B cell (primary cell): Measurements from ENCODE around the gene MSGN1. TPM values are rescaled to one million over a fixed set of nuclear protein-coding genes. Genes with fewer than 3 reads are reported as not detected.

Experiments
- ATAC-seq: fragments of 200-7000 bp; cut with Tn5 transposase; one replicate; pipeline ENCODE4 v1.10.0; 2021; ENCODE audit warnings: low read depth, mild to moderate bottlenecking, moderate number of reproducible peaks, moderate library complexity
- CTCF ChIA-PET: fragments of 350-600 bp; sonication (Branson Sonifier 250); formaldehyde crosslinking; loops from one replicate; lab custom pipeline; 2021; ENCODE audit warnings: antibody characterized with exemption, inconsistent platforms; lab: Charles Lee
- POLR2A ChIA-PET: fragments of 350-600 bp; sonication (Branson Sonifier 250); formaldehyde crosslinking; loops from one replicate; lab custom pipeline; 2021; ENCODE audit warnings: antibody characterized with exemption; lab: Charles Lee
- DNase-seq: peaks from one replicate; pipeline ENCODE4 v3.0.0; 2013
- H2AFZ ChIP-seq: 2 replicates; pipeline ENCODE4 v1.6.1; 2012; ENCODE audit warnings: mild to moderate bottlenecking, low read depth, low read length; ENCODE audit not compliant: insufficient read depth, poor library complexity, severe bottlenecking
- H3K27ac ChIP-seq, 2 donors: 1 replicate in 1 of 2; 2 replicates in 1 of 2; pipeline ENCODE4 v1.5.1; 2012 to 2013; ENCODE audit warnings: low read length in 2 of 2, mild to moderate bottlenecking in 2 of 2, moderate library complexity in 1 of 2
- H3K27me3 ChIP-seq, 4 experiments: fragments of 200-600 bp in 1 of 4; sonication (generic) in 1 of 4; replicated peaks in 1 of 4; 1 replicate in 2 of 4; 2 replicates in 2 of 4; pipeline versions ENCODE4 v1.6.1 to v1.7.0; 2013 to 2016; ENCODE audit warnings: low read length in 3 of 4, mild to moderate bottlenecking in 2 of 4, mixed read lengths in 1 of 4, moderate library complexity in 1 of 4; ENCODE audit not compliant: insufficient read depth in 4 of 4, control insufficient read depth in 3 of 4; ENCODE audit errors: control extremely low read depth in 1 of 4
- H3K36me3 ChIP-seq, 2 experiments: replicated peaks in 1 of 2; 1 replicate in 1 of 2; 2 replicates in 1 of 2; pipeline versions ENCODE4 v1.6.1 to v1.7.1; 2013; ENCODE audit warnings: low read length in 1 of 2; ENCODE audit not compliant: insufficient read depth in 2 of 2, control insufficient read depth in 1 of 2; ENCODE audit errors: control extremely low read depth in 1 of 2, extremely low read depth in 1 of 2
- H3K4me1 ChIP-seq, 2 donors: fragments of 200-600 bp in 1 of 2; sonication (generic) in 1 of 2; 1 replicate in 1 of 2; 2 replicates in 1 of 2; pipeline versions ENCODE4 v1.5.1 to v1.6.1; 2013 to 2017; ENCODE audit warnings: low read length in 2 of 2; ENCODE audit not compliant: control insufficient read depth in 2 of 2, insufficient read depth in 2 of 2
- H3K4me2 ChIP-seq: replicated peaks from 2 replicates; pipeline ENCODE3; 2012; ENCODE audit warnings: mild to moderate bottlenecking, low read depth, low read length; ENCODE audit not compliant: poor library complexity, severe bottlenecking
- H3K4me3 ChIP-seq, 5 experiments: fragments of 200-600 bp in 1 of 5; sonication (generic) in 1 of 5; 1 replicate in 3 of 5; 2 replicates in 2 of 5; pipeline versions ENCODE4 v1.5.1 to v1.7.0; 2011 to 2016; ENCODE audit warnings: low read length in 4 of 5, mild to moderate bottlenecking in 4 of 5, low read depth in 2 of 5, control low read depth in 1 of 5, moderate library complexity in 1 of 5; ENCODE audit not compliant: insufficient read depth in 1 of 5; ENCODE audit errors: control extremely low read depth in 1 of 5, extremely low read depth in 1 of 5
- H3K79me2 ChIP-seq: fragments of 200-600 bp; sonication (generic); one replicate; pipeline ENCODE4 v1.6.0; 2016; ENCODE audit warnings: low read length; ENCODE audit not compliant: control insufficient read depth, insufficient read depth
- H3K9ac ChIP-seq: fragments of 200-600 bp; sonication (generic); 2 replicates; pipeline ENCODE4 v1.6.1; 2017; ENCODE audit warnings: mild to moderate bottlenecking, low read length, moderate library complexity
- H3K9me3 ChIP-seq, 3 donors: one replicate each; pipeline versions ENCODE4 v1.6.1 to v1.7.1; 2013; ENCODE audit warnings: low read length in 2 of 3; ENCODE audit not compliant: control insufficient read depth in 2 of 3, insufficient read depth in 1 of 3; ENCODE audit errors: control extremely low read depth in 1 of 3
- H4K20me1 ChIP-seq: 2 replicates; pipeline ENCODE4 v1.6.0; 2012; ENCODE audit warnings: mild to moderate bottlenecking, low read length; ENCODE audit not compliant: insufficient read depth, control insufficient read depth, poor library complexity, severe bottlenecking
- H3K27ac Mint-ChIP-seq: one replicate; pipeline ENCODE4 v1.8.0; 2021; ENCODE audit warnings: mixed read lengths
- H3K27me3 Mint-ChIP-seq: one replicate; pipeline ENCODE4 v1.8.0; 2021; ENCODE audit warnings: mixed read lengths
- H3K4me1 Mint-ChIP-seq: one replicate; pipeline ENCODE4 v1.8.0; 2021; ENCODE audit warnings: mixed read lengths
- H3K4me3 Mint-ChIP-seq: one replicate; pipeline ENCODE4 v1.8.0; 2021; ENCODE audit warnings: mixed read lengths
- H3K9me3 Mint-ChIP-seq: one replicate; pipeline ENCODE4 v1.8.0; 2022; ENCODE audit warnings: mixed read lengths; ENCODE audit not compliant: insufficient read depth
- EZH2 ChIP-seq: IDR thresholded peaks from 2 replicates; pipeline ENCODE4 v1.6.1; 2012; ENCODE audit warnings: borderline replicate concordance, low read depth, mild to moderate bottlenecking, moderate library complexity, low read length; ENCODE audit not compliant: insufficient read depth, poor library complexity, severe bottlenecking
- WGBS: methylation state at CpG from one replicate; pipeline ENCODE4 v1.1.5; 2013; ENCODE audit warnings: missing lambda C conversion rate; ENCODE audit not compliant: insufficient coverage; 5-methylcytosine and 5-hydroxymethylcytosine counted together
- intact Hi-C: fragments of 100-400 bp; cut with micrococcal nuclease; formaldehyde crosslinking; loops from one replicate; pipeline ENCODE4 v1.10.0; 2022
- polyA plus RNA-seq: library from polyadenylated mRNA; depleted of rRNA; stranded (reverse); fragments of >200 nt; gene quantifications from 2 replicates; pipeline ENCODE4 v1.2.3, GENCODE V29; 2012
- total RNA-seq, 2 donors: library from RNA; stranded (reverse); fragments of 120-200 nt in 1 of 2; gene quantifications; 1 replicate in 1 of 2; 2 replicates in 1 of 2; pipeline versions ENCODE4 v1.2.3 to v1.2.4, GENCODE V29; 2013 to 2022
- TF ChIP-seq, protein P1 (sequence below): fragments of 200-600 bp; IDR thresholded peaks from one replicate; pipeline ENCODE4 v1.8.0; 2022; ENCODE audit warnings: antibody characterized with exemption, mild to moderate bottlenecking

MSGN1 gene
- total and polyA plus RNA-seq, 2 donors (not counting 1 experiment from before 2014, with no cell fraction given), result not detected

DNA sequence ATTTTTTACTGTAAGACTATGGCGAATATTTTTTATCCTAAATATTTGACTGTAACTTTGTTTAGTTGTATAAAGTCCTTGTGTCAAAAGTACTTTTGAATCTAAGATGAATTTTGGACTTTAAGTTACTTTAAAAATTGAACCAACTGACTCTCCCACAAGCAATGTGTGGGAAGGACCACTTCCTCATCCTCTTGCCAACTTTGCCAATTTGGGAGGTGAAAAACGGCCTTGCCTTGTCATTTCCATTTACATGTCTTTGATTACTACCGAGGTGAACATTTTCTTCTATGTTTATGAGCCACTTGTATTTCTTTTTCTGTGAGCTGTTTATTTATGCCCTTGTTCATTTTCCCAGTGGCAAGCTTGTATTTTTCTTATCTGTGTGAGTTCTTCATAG, 12.8 kb upstream of the MSGN1 start:
- Histone ChIP-seq H3K9me3 (no peaks in the 10 kb centered on the region), H3K4me3 (peak overlapping the region in 1 of 5 experiments; percentile 1), H4K20me1 (no peaks in the 10 kb centered on the region), H3K9ac (no peak overlapping the region), H3K4me2 (peak overlapping the region; percentile 62), H3K36me3 (no peaks in the 10 kb centered on the region), H3K4me1 (peaks cover 50 to 58% of the 10 kb centered on the region in 2 donors), H3K27me3 (no peaks in the 10 kb centered on the region), H3K79me2 (no peaks in the 10 kb centered on the region), H3K27ac (peak overlapping the region; percentile 82 to 93), H2AFZ (no peak overlapping the region)
- TF ChIP-seq EZH2, result no peak
- TF ChIP-seq, protein P1, sequence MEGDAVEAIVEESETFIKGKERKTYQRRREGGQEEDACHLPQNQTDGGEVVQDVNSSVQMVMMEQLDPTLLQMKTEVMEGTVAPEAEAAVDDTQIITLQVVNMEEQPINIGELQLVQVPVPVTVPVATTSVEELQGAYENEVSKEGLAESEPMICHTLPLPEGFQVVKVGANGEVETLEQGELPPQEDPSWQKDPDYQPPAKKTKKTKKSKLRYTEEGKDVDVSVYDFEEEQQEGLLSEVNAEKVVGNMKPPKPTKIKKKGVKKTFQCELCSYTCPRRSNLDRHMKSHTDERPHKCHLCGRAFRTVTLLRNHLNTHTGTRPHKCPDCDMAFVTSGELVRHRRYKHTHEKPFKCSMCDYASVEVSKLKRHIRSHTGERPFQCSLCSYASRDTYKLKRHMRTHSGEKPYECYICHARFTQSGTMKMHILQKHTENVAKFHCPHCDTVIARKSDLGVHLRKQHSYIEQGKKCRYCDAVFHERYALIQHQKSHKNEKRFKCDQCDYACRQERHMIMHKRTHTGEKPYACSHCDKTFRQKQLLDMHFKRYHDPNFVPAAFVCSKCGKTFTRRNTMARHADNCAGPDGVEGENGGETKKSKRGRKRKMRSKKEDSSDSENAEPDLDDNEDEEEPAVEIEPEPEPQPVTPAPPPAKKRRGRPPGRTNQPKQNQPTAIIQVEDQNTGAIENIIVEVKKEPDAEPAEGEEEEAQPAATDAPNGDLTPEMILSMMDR, result no peak
- intact Hi-C loops, result no loop called here
- DNase-seq (no peak), ATAC-seq (no peak)
- WGBS, result no CpG with 5 or more reads among the region's 3 CpGs
- Mint-ChIP-seq H3K4me1 (peaks cover 77% of the 10 kb centered on the region), H3K27me3 (no peaks in the 10 kb centered on the region), H3K9me3 (no peaks in the 10 kb centered on the region), H3K4me3 (peak overlapping the region; percentile 81), H3K27ac (peak overlapping the region; percentile 87)
- ChIA-PET CTCF (interaction anchor here (1.2 to 3.7 kb wide), 3 partner anchors 9 to 27 kb away, joined by 6 to 22 read pairs (median 16); no protein-coding TSS in a partner anchor), POLR2A (no interaction called here)

DNA sequence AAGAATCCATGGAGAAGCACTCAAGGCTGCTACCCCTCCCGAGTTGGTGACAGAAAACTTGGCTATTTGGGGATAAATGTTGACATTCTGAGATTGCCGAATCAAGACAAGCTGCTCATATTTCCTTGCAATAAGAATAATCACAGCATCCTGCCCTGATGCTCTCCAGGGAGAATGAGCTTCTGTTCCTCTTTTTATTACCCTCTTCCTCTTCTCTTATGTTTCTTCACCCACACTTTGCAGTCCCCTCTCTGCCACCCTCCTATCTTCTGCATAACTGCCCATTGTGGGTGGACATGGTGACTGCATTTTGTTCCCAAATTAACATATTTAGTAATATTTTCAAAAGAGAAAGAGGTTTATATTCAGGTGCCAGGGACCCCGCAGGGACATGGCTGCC, 11.9 kb upstream of the MSGN1 start:
- peak overlapping the region; percentile 81 for H3K4me3 Mint-ChIP-seq
- Histone ChIP-seq H4K20me1 (no peaks in the 10 kb centered on the region), H3K27ac (peak overlapping the region; percentile 82 to 93), H3K9me3 (no peaks in the 10 kb centered on the region), H3K4me3 (peak overlapping the region in 2 of 5 experiments; percentile 31 to 34), H3K4me1 (peaks cover 43 to 52% of the 10 kb centered on the region in 2 donors), H3K36me3 (no peaks in the 10 kb centered on the region), H3K27me3 (no peaks in the 10 kb centered on the region), H3K79me2 (no peaks in the 10 kb centered on the region), H3K9ac (peak overlapping the region; percentile 31), H3K4me2 (peak overlapping the region; percentile 62), H2AFZ (no peak overlapping the region)
- no peaks in the 10 kb centered on the region for H3K9me3 Mint-ChIP-seq
- ATAC-seq, result peak; percentile 83
- ChIA-PET CTCF (interaction anchor here (2.0 to 3.7 kb wide), 3 partner anchors 9 to 26 kb away, joined by 11 to 22 read pairs (median 16); no protein-coding TSS in a partner anchor), POLR2A (interaction anchor here (1.4 to 2.5 kb wide), 4 partner anchors 9 to 51 kb away, joined by 4 to 39 read pairs (median 8); partner anchors contain the start of genes GEN1, MSGN1 and SMC6)
- peak overlapping the region; percentile 87 for H3K27ac Mint-ChIP-seq
- TF ChIP-seq, protein P1, result no peak
- TF ChIP-seq EZH2, result no peak
- WGBS, result 0% methylated on average over 1 of the region's 3 CpGs
- peaks cover 70% of the 10 kb centered on the region for H3K4me1 Mint-ChIP-seq
- peak; percentile 78 for DNase-seq
- intact Hi-C loops, result loop anchor here (1.0 to 2.0 kb wide), 4 partner anchors 9 to 52 kb away; no protein-coding TSS in a partner anchor
- H3K27me3 Mint-ChIP-seq, result no peaks in the 10 kb centered on the region
